Measurements from ENCODE around the gene XRN2.

- TF ChIP-seq POLR2A (IDR thresholded peaks at IDR 0.05) (no peak), CTCF (IDR thresholded peaks at IDR 0.05) (no peak)
These were observed 55.6 kb downstream of the XRN2 start for GRCh38 chr20:21358737-21359136.

All from lower leg skin (tissue), 3 donors.